Body of pancreas (tissue), 4 donors: ENCODE measurements around the gene KIAA0586.
"Not testable (repeated sequence)": the region's sequence is repeated elsewhere in the genome, so short reads cannot be mapped to it uniquely, and the experiment has no call there.

Experiments used
- CTCF ChIP-seq, 7 experiments: fragments of 450-650 bp in 4 of 7; fragments of 200-600 bp in 3 of 7; sonication (generic) in 3 of 7; IDR thresholded peaks; one replicate each; pipeline ENCODE4 v1.5.1; 2016 to 2019; ENCODE audit warnings: antibody characterized with exemption in 7 of 7
- POLR2A ChIP-seq, 3 donors: fragments of 450-650 bp; IDR thresholded peaks; one replicate each; pipeline ENCODE4 v1.6.1; 2016; ENCODE audit warnings: antibody characterized with exemption in 3 of 3, mild to moderate bottlenecking in 2 of 3

- not testable (repeated sequence) for TF ChIP-seq POLR2A, CTCF (IDR thresholded peaks at IDR 0.05)
Measured at GRCh38 chr14:58478329-58478728, 50.8 kb downstream of the KIAA0586 start.
